HG03354 (cell line): ENCODE data around the gene BRD3.

Source experiments
- ATAC-seq: cut with Tn5 transposase; IDR thresholded peaks from one replicate; pipeline ENCODE4 v1.9.1; 2021; ENCODE audit warnings: mild to moderate bottlenecking; ENCODE audit not compliant: unreplicated experiment, poor library complexity, severe bottlenecking

BRD3 gene

GRCh38 chr9:133982971-133983720 is 84.7 kb downstream of the BRD3 start:
- ATAC-seq: no peak

- no peak for ATAC-seq
Observed at GRCh38 chr9:133981958-133982681, 85.7 kb downstream of the BRD3 start.

GRCh38 chr9:133981589-133981957 is 86.3 kb downstream of the BRD3 start:
- no peak for ATAC-seq

- no peak for ATAC-seq
Observed at GRCh38 chr9:133980864-133981588, 86.8 kb downstream of the BRD3 start.
